HCT116 (cell line): Measurements from ENCODE around the gene TMEM156. TPM values are rescaled to one million over a fixed set of nuclear protein-coding genes. Genes with fewer than 3 reads are reported as not detected.

Experiments used
- ATAC-seq: fragments of 200-7000 bp; cut with Tn5 transposase; 2 replicates; pipeline ENCODE4 v1.9.1; 2020; ENCODE audit warnings: mild to moderate bottlenecking, moderate library complexity
- BruUV-seq: library from RNA; stranded (reverse); fragments of 400-500 nt; replicated peaks from 2 replicates; lab custom pipeline; 2021; lab: Mats Ljungman, UMichigan
- CTCF ChIA-PET: fragments of 300-600 bp; sonication (Branson Sonifier 250); formaldehyde crosslinking; loops from one replicate; lab custom pipeline; 2021; ENCODE audit warnings: antibody characterized with exemption; lab: Charles Lee
- POLR2A ChIA-PET: fragments of 300-600, 350-600 bp; sonication (Branson Sonifier 250); formaldehyde crosslinking; loops from one replicate; lab custom pipeline; 2021; ENCODE audit warnings: antibody characterized with exemption; lab: Charles Lee
- RAD21 ChIA-PET, 2 experiments: fragments of 300-600 bp; sonication (Branson Sonifier 250); formaldehyde crosslinking; loops; one replicate each; lab custom pipeline; 2023; ENCODE audit warnings: low total read pairs in 2 of 2; ENCODE audit not compliant: uncharacterized antibody in 2 of 2, unreplicated experiment in 2 of 2, low non-redundant PET in 1 of 2; lab: Charles Lee
- DNase-seq: peaks from one replicate; pipeline ENCODE4 v3.0.0-alpha.2; 2010; ENCODE audit warnings: low read depth, low spot score
- H2AFZ ChIP-seq: fragments of 200-600 bp; shearing (Covaris generic), sonication (generic); 2 replicates; pipeline ENCODE4 v1.6.1; 2017; ENCODE audit warnings: low read depth, mixed run types, mixed read lengths, antibody characterized with exemption, low read length; ENCODE audit not compliant: poor library complexity, severe bottlenecking
- H3K27ac ChIP-seq: 2 replicates; pipeline ENCODE4 v1.5.1; 2012; ENCODE audit warnings: low read depth, low read length
- H3K27me3 ChIP-seq: fragments of 200-600 bp; sonication (generic); 2 replicates; pipeline ENCODE4 v1.6.1; 2016; ENCODE audit warnings: mixed run types, low read length, mixed read lengths; ENCODE audit not compliant: insufficient read depth
- H3K36me3 ChIP-seq, 2 experiments: fragments of 200-500 bp in 1 of 2; fragments of 200-600 bp in 1 of 2; sonication (Bioruptor generic) in 1 of 2; sonication (generic) in 1 of 2; 2 replicates each; pipeline versions ENCODE4 v1.5.1 to v1.6.1; 2014 to 2016; ENCODE audit warnings: low read length in 2 of 2, inconsistent platforms in 1 of 2, mixed read lengths in 1 of 2, mixed run types in 1 of 2; ENCODE audit not compliant: insufficient read depth in 2 of 2, control insufficient read depth in 1 of 2
- H3K4me1 ChIP-seq, 2 experiments: fragments of 200-600 bp in 1 of 2; sonication (generic) in 1 of 2; 2 replicates each; pipeline versions ENCODE4 v1.5.1 to v1.6.1; 2012 to 2017; ENCODE audit warnings: low read length in 2 of 2, inconsistent platforms in 1 of 2, mild to moderate bottlenecking in 1 of 2, mixed read lengths in 1 of 2, mixed run types in 1 of 2, moderate library complexity in 1 of 2; ENCODE audit not compliant: insufficient read depth in 2 of 2, control insufficient read depth in 1 of 2
- H3K4me2 ChIP-seq: fragments of 200-600 bp; sonication (generic); 2 replicates; pipeline ENCODE4 v1.6.1; 2017; ENCODE audit warnings: mixed run types, low read length, mixed read lengths
- H3K4me3 ChIP-seq, 2 experiments: fragments of 200-600 bp in 1 of 2; sonication (generic) in 1 of 2; replicated peaks in 1 of 2; 2 replicates each; pipeline ENCODE4 v1.5.1; 2011 to 2016; ENCODE audit warnings: low read length in 2 of 2, control low read depth in 1 of 2, low read depth in 1 of 2, mild to moderate bottlenecking in 1 of 2, mixed read lengths in 1 of 2, mixed run types in 1 of 2
- H3K79me2 ChIP-seq: fragments of 200-600 bp; sonication (generic); 2 replicates; pipeline ENCODE4 v1.6.1; 2017; ENCODE audit warnings: mild to moderate bottlenecking, mixed run types, low read length, moderate library complexity, mixed read lengths; ENCODE audit not compliant: insufficient read depth
- H3K9ac ChIP-seq: fragments of 200-600 bp; sonication (generic); 2 replicates; pipeline ENCODE4 v1.6.1; 2016; ENCODE audit warnings: low read length, mixed read lengths
- H3K9me2 ChIP-seq: fragments of 200-600 bp; sonication (generic), shearing (Covaris generic); 2 replicates; pipeline ENCODE4 v1.6.1; 2017; ENCODE audit warnings: mixed run types, mild to moderate bottlenecking, moderate library complexity; ENCODE audit not compliant: insufficient read depth
- H3K9me3 ChIP-seq, 2 experiments: fragments of 200-500 bp in 1 of 2; fragments of 200-600 bp in 1 of 2; sonication (Bioruptor generic) in 1 of 2; sonication (generic) in 1 of 2; 2 replicates each; pipeline ENCODE4 v1.6.1; 2014 to 2017; ENCODE audit warnings: low read length in 2 of 2, mixed read lengths in 2 of 2, inconsistent platforms in 1 of 2, low read depth in 1 of 2, mild to moderate bottlenecking in 1 of 2, mixed run types in 1 of 2, moderate library complexity in 1 of 2; ENCODE audit not compliant: control insufficient read depth in 1 of 2, insufficient read depth in 1 of 2
- H4K20me1 ChIP-seq: fragments of 200-600 bp; sonication (generic), shearing (Covaris generic); 2 replicates; pipeline ENCODE4 v1.6.1; 2017; ENCODE audit warnings: mixed run types, mild to moderate bottlenecking, moderate library complexity; ENCODE audit not compliant: insufficient read depth
- CBX3 ChIP-seq: IDR thresholded peaks from 2 replicates; pipeline ENCODE4 v1.6.1; 2012; ENCODE audit warnings: low read depth
- CEBPB ChIP-seq: IDR thresholded peaks from 2 replicates; pipeline ENCODE4 v1.6.1; 2012; ENCODE audit warnings: low read depth
- EGR1 ChIP-seq: IDR thresholded peaks from 2 replicates; pipeline ENCODE4 v1.6.1; 2012; ENCODE audit warnings: low read depth
- EZH2 ChIP-seq: fragments of 200-600 bp; sonication (generic); IDR thresholded peaks from 2 replicates; pipeline ENCODE4 v1.6.1; 2017; ENCODE audit warnings: antibody characterized with exemption, mixed run types
- EZH2phosphoT487 ChIP-seq: fragments of 200-600 bp; IDR thresholded peaks from 2 replicates; pipeline ENCODE4 v1.6.1; 2018; ENCODE audit warnings: antibody characterized with exemption, borderline replicate concordance
- FOSL1 ChIP-seq: IDR thresholded peaks from 2 replicates; pipeline ENCODE4 v1.6.1; 2012; ENCODE audit warnings: low read depth
- POLR2A ChIP-seq: IDR thresholded peaks from 2 replicates; pipeline ENCODE4 v1.7.0; 2011; ENCODE audit warnings: borderline replicate concordance; ENCODE audit not compliant: insufficient read depth, insufficient read length; ENCODE audit errors: extremely low read depth
- SP1 ChIP-seq: IDR thresholded peaks from 2 replicates; pipeline ENCODE4 v1.6.1; 2012; ENCODE audit warnings: low read depth
- TCF7L2 ChIP-seq: IDR thresholded peaks from 2 replicates; pipeline ENCODE4 v1.7.0; 2011; ENCODE audit warnings: borderline replicate concordance, inconsistent platforms; ENCODE audit not compliant: insufficient read depth, insufficient read length; ENCODE audit errors: extremely low read depth
- YY1 ChIP-seq: IDR thresholded peaks from 2 replicates; pipeline ENCODE4 v1.6.1; 2011; ENCODE audit warnings: low read length, low read depth, moderate library complexity, mild to moderate bottlenecking; ENCODE audit not compliant: insufficient replicate concordance; ENCODE audit errors: extremely low read depth
- ZFX ChIP-seq: fragments of 450-650 bp; IDR thresholded peaks from 2 replicates; pipeline ENCODE4 v1.6.1; 2017
- ZNF274 ChIP-seq: fragments of 200-500 bp; sonication (Bioruptor generic); IDR thresholded peaks from 2 replicates; pipeline ENCODE4 v1.6.1; 2014; ENCODE audit warnings: mild to moderate bottlenecking, low read depth, low read length, inconsistent platforms
- intact Hi-C: fragments of 100-400 bp; cut with micrococcal nuclease; formaldehyde crosslinking; loops from 2 replicates; pipeline ENCODE4 v1.10.0; 2022
- total RNA-seq: library from RNA; stranded (reverse); gene quantifications from one replicate; pipeline ENCODE4 v1.2.1, GENCODE V29; 2021; ENCODE audit not compliant: unreplicated experiment
- TF ChIP-seq, protein P1 (sequence below): IDR thresholded peaks from 2 replicates; pipeline ENCODE4 v1.6.1; 2012
- TF ChIP-seq, protein P2 (sequence below): IDR thresholded peaks from 2 replicates; pipeline ENCODE4 v1.6.1; 2012; ENCODE audit warnings: low read depth

Gene TMEM156
- total RNA-seq, 1 experiment from 2014 or later: 0.22 TPM

DNA sequence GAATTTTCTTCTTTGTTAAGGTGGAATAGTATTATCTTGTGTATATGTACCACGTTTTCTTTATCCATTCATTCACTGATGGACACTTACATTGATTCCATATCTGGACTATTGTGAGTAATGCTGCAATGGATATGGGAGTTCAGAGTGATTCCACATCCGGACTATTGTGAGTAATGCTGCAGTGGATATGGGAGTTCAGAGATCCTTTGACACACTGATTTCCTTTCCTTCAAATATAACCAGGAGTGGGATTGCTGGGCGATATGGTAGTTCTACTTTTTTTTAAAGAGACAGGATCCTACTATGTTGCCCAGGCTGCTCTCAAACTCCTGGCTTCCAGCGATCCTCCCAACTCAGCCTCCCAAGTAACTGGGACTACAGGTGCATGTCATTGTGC, 12.1 kb downstream of the TMEM156 start:
- H3K4me2 ChIP-seq: no peak overlapping the region
- DNase-seq (no peak), ATAC-seq (no peak)
- H3K79me2 ChIP-seq: no peaks in the 10 kb centered on the region
- no peaks in the 10 kb centered on the region for H3K36me3 ChIP-seq
- intact Hi-C loops: no loop called here
- no peak overlapping the region for H3K4me3 ChIP-seq
- H2AFZ ChIP-seq: no peak overlapping the region
- no peaks in the 10 kb centered on the region for H3K4me1 ChIP-seq
- CTCF ChIA-PET: no interaction called here
- BruUV-seq: no TSS peak
- H3K9me2 ChIP-seq: no peaks in the 10 kb centered on the region
- no peaks in the 10 kb centered on the region for H4K20me1 ChIP-seq
- TF ChIP-seq POLR2A (no peak), ZFX (no peak), EZH2 (no peak), FOSL1 (no peak), TCF7L2 (no peak), SP1 (no peak), YY1 (no peak), ZNF274 (no peak), EZH2phosphoT487 (no peak), EGR1 (no peak), CEBPB (no peak), CBX3 (no peak)
- TF ChIP-seq, protein P1, sequence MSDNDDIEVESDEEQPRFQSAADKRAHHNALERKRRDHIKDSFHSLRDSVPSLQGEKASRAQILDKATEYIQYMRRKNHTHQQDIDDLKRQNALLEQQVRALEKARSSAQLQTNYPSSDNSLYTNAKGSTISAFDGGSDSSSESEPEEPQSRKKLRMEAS: no peak
- TF ChIP-seq, protein P2, sequence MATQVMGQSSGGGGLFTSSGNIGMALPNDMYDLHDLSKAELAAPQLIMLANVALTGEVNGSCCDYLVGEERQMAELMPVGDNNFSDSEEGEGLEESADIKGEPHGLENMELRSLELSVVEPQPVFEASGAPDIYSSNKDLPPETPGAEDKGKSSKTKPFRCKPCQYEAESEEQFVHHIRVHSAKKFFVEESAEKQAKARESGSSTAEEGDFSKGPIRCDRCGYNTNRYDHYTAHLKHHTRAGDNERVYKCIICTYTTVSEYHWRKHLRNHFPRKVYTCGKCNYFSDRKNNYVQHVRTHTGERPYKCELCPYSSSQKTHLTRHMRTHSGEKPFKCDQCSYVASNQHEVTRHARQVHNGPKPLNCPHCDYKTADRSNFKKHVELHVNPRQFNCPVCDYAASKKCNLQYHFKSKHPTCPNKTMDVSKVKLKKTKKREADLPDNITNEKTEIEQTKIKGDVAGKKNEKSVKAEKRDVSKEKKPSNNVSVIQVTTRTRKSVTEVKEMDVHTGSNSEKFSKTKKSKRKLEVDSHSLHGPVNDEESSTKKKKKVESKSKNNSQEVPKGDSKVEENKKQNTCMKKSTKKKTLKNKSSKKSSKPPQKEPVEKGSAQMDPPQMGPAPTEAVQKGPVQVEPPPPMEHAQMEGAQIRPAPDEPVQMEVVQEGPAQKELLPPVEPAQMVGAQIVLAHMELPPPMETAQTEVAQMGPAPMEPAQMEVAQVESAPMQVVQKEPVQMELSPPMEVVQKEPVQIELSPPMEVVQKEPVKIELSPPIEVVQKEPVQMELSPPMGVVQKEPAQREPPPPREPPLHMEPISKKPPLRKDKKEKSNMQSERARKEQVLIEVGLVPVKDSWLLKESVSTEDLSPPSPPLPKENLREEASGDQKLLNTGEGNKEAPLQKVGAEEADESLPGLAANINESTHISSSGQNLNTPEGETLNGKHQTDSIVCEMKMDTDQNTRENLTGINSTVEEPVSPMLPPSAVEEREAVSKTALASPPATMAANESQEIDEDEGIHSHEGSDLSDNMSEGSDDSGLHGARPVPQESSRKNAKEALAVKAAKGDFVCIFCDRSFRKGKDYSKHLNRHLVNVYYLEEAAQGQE: no peak
- H3K9ac ChIP-seq: no peak overlapping the region
- POLR2A ChIA-PET: no interaction called here
- no peaks in the 10 kb centered on the region for H3K27me3 ChIP-seq
- RAD21 ChIA-PET: no interaction called here
- no peaks in the 10 kb centered on the region for H3K9me3 ChIP-seq
- no peak overlapping the region for H3K27ac ChIP-seq
